Esophagus squamous epithelium (tissue), 5 donors: ENCODE measurements around the gene TAF7. TPM values are rescaled to one million over a fixed set of nuclear protein-coding genes. Genes with fewer than 3 reads are reported as not detected.
A peak's percentile ranks its signal among the peaks of the same experiment; 100 is the strongest.
"Not testable (repeated sequence)": the region's sequence is repeated elsewhere in the genome, so short reads cannot be mapped to it uniquely, and the experiment has no call there.

Experiments used
- DNase-seq: peaks from one replicate; lab custom pipeline; 2025; lab: John Stamatoyannopoulos, UW
- H3K27ac ChIP-seq, 4 donors: fragments of 200-600 bp; sonication (generic); one replicate each; pipeline ENCODE4 v1.5.1; 2016 to 2019; ENCODE audit warnings: mild to moderate bottlenecking in 1 of 4
- H3K27me3 ChIP-seq, 4 donors: fragments of 200-600 bp; sonication (generic); 1 replicate in 3 of 4; 2 replicates in 1 of 4; pipeline versions ENCODE4 v1.5.1 to v1.6.0; 2017 to 2021; ENCODE audit warnings: antibody characterized with exemption in 1 of 4
- H3K36me3 ChIP-seq, 3 donors: fragments of 200-600 bp; sonication (generic); one replicate each; pipeline ENCODE4 v1.5.1; 2016 to 2019
- H3K4me1 ChIP-seq, 3 donors: fragments of 200-600 bp; sonication (generic); one replicate each; pipeline ENCODE4 v1.5.1; 2017 to 2019
- H3K4me3 ChIP-seq, 4 donors: fragments of 200-600 bp; sonication (generic); 1 replicate in 3 of 4; 2 replicates in 1 of 4; pipeline ENCODE4 v1.5.1; 2016 to 2019; ENCODE audit warnings: mild to moderate bottlenecking in 2 of 4, moderate library complexity in 1 of 4
- H3K9me3 ChIP-seq, 3 donors: fragments of 200-600 bp; sonication (generic); one replicate each; pipeline ENCODE4 v1.5.1; 2016 to 2019
- CTCF ChIP-seq, 6 experiments: fragments of 450-650 bp in 4 of 6; fragments of 200-600 bp in 2 of 6; sonication (generic) in 2 of 6; IDR thresholded peaks; one replicate each; pipeline ENCODE4 v1.5.1; 2016 to 2019; ENCODE audit warnings: antibody characterized with exemption in 6 of 6, mild to moderate bottlenecking in 4 of 6, moderate library complexity in 4 of 6
- POLR2A ChIP-seq, 4 donors: fragments of 450-650 bp; IDR thresholded peaks; one replicate each; pipeline ENCODE4 v1.6.1; 2017; ENCODE audit warnings: antibody characterized with exemption in 4 of 4, mild to moderate bottlenecking in 4 of 4, moderate library complexity in 3 of 4
- WGBS, 2 donors: methylation state at CpG; one replicate each; pipeline ENCODE4 v1.1.5; 2018; 5-methylcytosine and 5-hydroxymethylcytosine counted together
- intact Hi-C: fragments of 100-400 bp; cut with DNase I; formaldehyde crosslinking; loops from one replicate; pipeline ENCODE4 v1.15.0; 2022
- total RNA-seq, 4 donors: library from RNA; depleted of rRNA; stranded (reverse); fragments of >200 nt; gene quantifications; one replicate each; pipeline ENCODE4 v1.1.0, GENCODE V29; 2016
- donor health status: DM: yes; HTN: yes; CAD: no.

Gene TAF7
- total RNA-seq, 4 donors from 2014 or later = 29.8 to 42.3 (median 35.6) TPM

GRCh38 chr5:141319699-141320098, 885 bp downstream of the TAF7 start:
- no peak for TF ChIP-seq CTCF (IDR thresholded peaks at IDR 0.05)
- no peak for TF ChIP-seq POLR2A (IDR thresholded peaks at IDR 0.05)
- intact Hi-C loops = no loop called here
- peaks cover 19 to 86% (median 61%) of the 10 kb centered on the region in 3 donors for H3K9me3 ChIP-seq
- H3K27me3 ChIP-seq = no peaks in the 10 kb centered on the region
- peak overlapping the region in 3 of 4 donors; percentile 95 to 97 (median 95) for H3K27ac ChIP-seq
- H3K36me3 ChIP-seq = peaks cover 5 to 48% (median 10%) of the 10 kb centered on the region in 3 donors
- H3K4me1 ChIP-seq = peaks cover 0 to 13% (median 4%) of the 10 kb centered on the region in 3 donors
- H3K4me3 ChIP-seq = peak overlapping the region; percentile 55 to 82 (median 76)
- 70 to 80% methylated on average over 5 of the region's 5 CpGs for WGBS, 2 donors
- DNase-seq = no peak

- H3K27ac ChIP-seq = no peak overlapping the region
- TF ChIP-seq POLR2A (IDR thresholded peaks at IDR 0.05) (no peak), CTCF (IDR thresholded peaks at IDR 0.05) (no peak)
- DNase-seq = no peak
- WGBS, 2 donors = 92 to 94% methylated on average over 6 of the region's 6 CpGs
- intact Hi-C loops = no loop called here
- H3K4me1 ChIP-seq = peaks cover 0 to 13% (median 4%) of the 10 kb centered on the region in 3 donors
- peaks cover 19 to 87% (median 65%) of the 10 kb centered on the region in 3 donors for H3K9me3 ChIP-seq
- peaks cover 5 to 48% (median 10%) of the 10 kb centered on the region in 3 donors for H3K36me3 ChIP-seq
- H3K27me3 ChIP-seq = no peaks in the 10 kb centered on the region
- peak overlapping the region in 1 of 4 donors; percentile 81 for H3K4me3 ChIP-seq
Measured at GRCh38 chr5:141319202-141319601, 1.4 kb downstream of the TAF7 start.

- DNase-seq, H3K4me3 ChIP-seq, H3K27me3 ChIP-seq, intact Hi-C loops, H3K27ac ChIP-seq: not testable (repeated sequence)
- Histone ChIP-seq H3K4me1 (peaks cover 0 to 13% (median 4%) of the 10 kb centered on the region in 3 donors), H3K9me3 (peaks cover 19 to 99% (median 86%) of the 10 kb centered on the region in 3 donors), H3K36me3 (peaks cover 5 to 64% (median 10%) of the 10 kb centered on the region in 3 donors)
- 77 to 86% methylated on average over 4 of the region's 4 CpGs for WGBS, 2 donors
Measured at GRCh38 chr5:141316963-141317362, 3.6 kb downstream of the TAF7 start.

- H3K27me3 ChIP-seq = no peaks in the 10 kb centered on the region
- H3K4me3 ChIP-seq = no peak overlapping the region
- no peak overlapping the region for H3K27ac ChIP-seq
- TF ChIP-seq CTCF (IDR thresholded peaks at IDR 0.05) = no peak
- peaks cover 0 to 59% (median under 1%) of the 10 kb centered on the region in 3 donors for H3K36me3 ChIP-seq
- intact Hi-C loops = no loop called here
- no peak for DNase-seq
- H3K4me1 ChIP-seq = no peaks in the 10 kb centered on the region
- peaks cover 10 to 100% (median 82%) of the 10 kb centered on the region in 3 donors for H3K9me3 ChIP-seq
Measured at GRCh38 chr5:141313711-141314110, 6.9 kb downstream of the TAF7 start.

GRCh38 chr5:141306630-141307029, 14.0 kb downstream of the TAF7 start:
- H3K27me3 ChIP-seq = no peaks in the 10 kb centered on the region
- H3K4me1 ChIP-seq = no peaks in the 10 kb centered on the region
- intact Hi-C loops = no loop called here
- H3K36me3 ChIP-seq = peaks cover 0 to 10% (median 0%) of the 10 kb centered on the region in 3 donors
- DNase-seq = no peak
- peaks cover 0 to 100% (median 76%) of the 10 kb centered on the region in 3 donors for H3K9me3 ChIP-seq
- H3K27ac ChIP-seq = no peak overlapping the region
- no peak for TF ChIP-seq CTCF (IDR thresholded peaks at IDR 0.05)
- no peak for TF ChIP-seq POLR2A (IDR thresholded peaks at IDR 0.05)
- H3K4me3 ChIP-seq = no peak overlapping the region
- WGBS, 2 donors = 95 to 100% methylated on average over 1 of the region's 1 CpG
